ENCODE measurements around the gene AIMP2.
"Not testable (repeated sequence)": the region's sequence is repeated elsewhere in the genome, so short reads cannot be mapped to it uniquely, and the experiment has no call there.

AIMP2 gene

GRCh38 chr7:6026820-6027311 lies 17.8 kb downstream of the AIMP2 start:
- no peak for DNase-seq

GRCh38 chr7:6027806-6028365 lies 18.8 kb downstream of the AIMP2 start:
- no peak for DNase-seq

DNA sequence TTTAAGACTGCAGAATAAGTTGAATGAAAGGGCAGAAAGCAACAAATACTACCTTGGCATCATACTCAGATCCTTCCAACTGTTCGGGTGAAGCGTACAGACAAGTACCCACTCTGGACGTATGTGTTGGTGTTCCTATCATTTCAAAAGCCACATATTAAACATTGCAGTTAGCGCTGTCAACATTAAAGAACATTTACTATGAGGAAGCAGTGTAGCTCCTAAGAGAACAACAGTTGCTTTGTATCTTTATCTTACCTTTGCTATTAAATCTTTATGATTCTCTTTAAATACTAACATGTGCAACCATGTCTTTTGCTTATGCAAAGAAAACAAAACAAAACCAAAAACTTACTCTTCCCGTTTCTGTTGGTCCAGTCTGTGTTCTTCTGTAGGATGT lies 19.5 kb downstream of the AIMP2 start:
- DNase-seq: no peak

GRCh38 chr7:6030988-6031387 lies 21.9 kb downstream of the AIMP2 start, which contains the start of gene ANKRD61:
Gene ANKRD61 (plus strand): TSS chr7:6031376. CDS start chr7:6031376, 0 bp downstream.
- DNase-seq: no peak

- no peak for DNase-seq
Measured at GRCh38 chr7:6031567-6031966, 22.5 kb downstream of the AIMP2 start.

DNA sequence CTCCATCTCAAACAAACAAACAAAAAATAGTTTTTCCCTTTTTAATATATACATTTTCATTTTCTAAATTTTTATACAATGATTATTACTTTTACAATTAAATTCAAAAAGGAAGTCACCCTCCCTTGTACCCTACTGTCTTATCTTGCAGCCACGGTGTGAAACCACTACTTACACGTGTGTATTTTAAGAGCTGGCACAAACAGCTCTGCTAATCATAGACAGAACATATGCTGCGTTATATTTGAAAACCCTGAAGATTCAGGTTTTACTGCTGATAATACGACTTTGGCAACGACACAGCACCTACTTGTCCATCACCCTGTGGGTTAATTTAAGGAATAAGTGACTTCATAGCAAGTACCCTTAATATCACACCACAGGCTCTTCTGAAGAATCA lies 23.1 kb downstream of the AIMP2 start:
- DNase-seq: no peak

DNA sequence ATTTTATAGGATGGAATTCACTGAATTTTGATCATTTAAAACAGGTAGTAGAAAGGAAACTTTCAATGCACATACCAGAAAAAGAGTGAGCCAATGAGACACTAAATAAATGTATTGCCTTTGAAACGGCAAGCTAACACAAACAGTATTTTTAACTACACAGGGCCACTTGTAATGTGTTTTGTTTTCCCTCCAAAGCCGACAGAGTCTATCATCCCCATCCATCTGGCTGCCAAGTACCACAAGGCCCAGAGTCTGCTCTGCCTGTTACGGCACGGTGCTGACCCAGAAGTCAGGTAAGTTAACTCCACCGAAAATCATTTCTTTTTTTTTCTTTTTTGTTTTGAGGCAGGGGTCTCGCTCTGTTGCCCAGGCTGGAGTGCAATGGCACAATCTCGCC lies 23.6 kb downstream of the AIMP2 start:
- no peak for DNase-seq

GRCh38 chr7:6035165-6035564 lies 26.1 kb downstream of the AIMP2 start:
- no peak for DNase-seq

GRCh38 chr7:6035686-6036085 lies 26.6 kb downstream of the AIMP2 start:
- no peak for DNase-seq

DNA sequence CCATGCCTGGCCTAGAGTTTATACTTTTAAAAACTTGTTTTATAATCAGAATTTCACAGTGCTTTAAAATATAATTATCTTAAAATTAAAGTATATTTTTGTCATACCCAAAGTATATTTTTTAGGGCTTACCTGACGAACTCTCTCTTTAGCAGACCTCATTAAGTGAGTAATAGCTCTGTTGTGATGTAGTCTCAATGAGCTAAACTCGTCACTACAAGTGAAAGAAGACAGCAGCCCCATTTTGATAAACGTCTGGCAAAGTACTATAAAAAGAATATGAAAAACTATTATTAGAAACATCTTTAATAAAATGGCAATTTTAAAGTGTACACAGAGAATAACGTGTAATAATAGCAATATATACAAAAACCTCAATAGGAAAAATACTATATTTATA lies 40.7 kb downstream of the AIMP2 start:
- DNase-seq: no peak

- not testable (repeated sequence) for DNase-seq
Measured at GRCh38 chr7:6051185-6051584, 42.1 kb downstream of the AIMP2 start.

DNA sequence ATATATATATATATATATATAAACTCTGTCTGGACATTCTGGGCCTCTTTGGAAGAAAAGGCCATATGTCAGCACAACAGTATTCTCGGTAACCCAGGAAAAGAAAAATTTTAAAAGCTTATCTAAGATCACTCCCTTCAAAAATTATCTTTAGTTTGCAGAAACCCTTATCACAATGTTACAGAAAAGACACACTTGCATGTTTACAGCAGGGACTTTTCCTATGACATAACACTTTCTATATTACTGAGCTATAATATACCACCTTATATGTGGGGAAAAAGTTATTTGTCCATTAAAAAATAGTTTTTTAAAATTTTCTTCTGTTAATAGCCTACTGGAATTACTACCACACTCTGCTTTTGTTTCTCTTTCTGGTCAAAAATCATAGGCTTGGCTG lies 47.5 kb downstream of the AIMP2 start:
- no peak for DNase-seq

- DNase-seq: no peak
Measured at GRCh38 chr7:6057316-6058129, 48.5 kb downstream of the AIMP2 start.

DNA sequence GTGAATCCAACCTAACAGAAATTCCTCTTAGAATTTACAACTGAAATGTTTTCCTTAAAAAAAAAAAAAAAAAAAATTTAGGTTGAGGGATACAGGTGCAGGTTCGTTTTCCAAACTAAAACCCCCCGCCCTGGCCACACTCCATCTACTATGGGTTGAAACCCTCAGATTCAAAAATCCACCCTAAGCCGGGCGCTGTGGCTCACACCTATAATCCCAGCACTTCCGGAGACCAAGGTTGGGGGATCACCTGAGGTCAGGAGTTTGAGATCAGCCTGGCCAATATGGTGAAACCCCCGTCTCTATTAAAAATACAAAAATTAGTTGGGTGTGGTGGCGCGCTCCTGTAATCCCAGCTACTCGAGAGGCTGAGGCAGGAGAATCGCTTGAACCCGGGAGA lies 50.9 kb downstream of the AIMP2 start:
- not testable (repeated sequence) for DNase-seq

GRCh38 chr7:6071406-6071805 lies 62.3 kb downstream of the AIMP2 start:
- no peak for DNase-seq

Measured in activated CD4-positive, alpha-beta T cell treated with anti-CD3 and anti-CD28 coated beads for 1 hour (primary cell).